HG03432 (cell line): ENCODE measurements around the gene ZNF831.

Source experiments
- ATAC-seq: cut with Tn5 transposase; IDR thresholded peaks from one replicate; pipeline ENCODE4 v1.9.1; 2021; ENCODE audit warnings: mild to moderate bottlenecking, moderate library complexity; ENCODE audit not compliant: unreplicated experiment

Gene ZNF831

GRCh38 chr20:59242714-59243626 lies 79.3 kb downstream of the ZNF831 start:
- ATAC-seq, result no peak

GRCh38 chr20:59246691-59247400 lies 83.2 kb downstream of the ZNF831 start:
- ATAC-seq, result no peak

GRCh38 chr20:59247731-59248684 lies 84.4 kb downstream of the ZNF831 start:
- ATAC-seq, result no peak

GRCh38 chr20:59250293-59250692 lies 86.7 kb downstream of the ZNF831 start:
- no peak for ATAC-seq

GRCh38 chr20:59253325-59253724 lies 89.7 kb downstream of the ZNF831 start:
- no peak for ATAC-seq

GRCh38 chr20:59253779-59254319 lies 90.2 kb downstream of the ZNF831 start:
- no peak for ATAC-seq

- no peak for ATAC-seq
Measured at GRCh38 chr20:59255256-59255655, 91.6 kb downstream of the ZNF831 start.

- ATAC-seq, result no peak
Measured at GRCh38 chr20:59258221-59258621, 94.6 kb downstream of the ZNF831 start.

- no peak for ATAC-seq
Measured at GRCh38 chr20:59259946-59260345, 96.3 kb downstream of the ZNF831 start.

- no peak for ATAC-seq
Measured at GRCh38 chr20:59265298-59265697, 101.7 kb downstream of the ZNF831 start.

- ATAC-seq, result no peak
Measured at GRCh38 chr20:59268870-59269269, 105.2 kb downstream of the ZNF831 start.

- no peak for ATAC-seq
Measured at GRCh38 chr20:59269411-59270025, 105.9 kb downstream of the ZNF831 start.

- no peak for ATAC-seq
Measured at GRCh38 chr20:59270380-59270779, 106.8 kb downstream of the ZNF831 start.

- no peak for ATAC-seq
Measured at GRCh38 chr20:59273739-59274357, 110.2 kb downstream of the ZNF831 start.

GRCh38 chr20:59276938-59277337 lies 113.3 kb downstream of the ZNF831 start:
- ATAC-seq, result no peak

GRCh38 chr20:59284470-59284869 lies 120.8 kb downstream of the ZNF831 start:
- ATAC-seq, result no peak

GRCh38 chr20:59289994-59290393 lies 126.4 kb downstream of the ZNF831 start:
- no peak for ATAC-seq

- no peak for ATAC-seq
Measured at GRCh38 chr20:59291740-59292383, 128.2 kb downstream of the ZNF831 start.

- no peak for ATAC-seq
Measured at GRCh38 chr20:59295531-59295930, 131.9 kb downstream of the ZNF831 start.
